Stimulated activated CD4-positive, alpha-beta T cell treated with anti-CD3 and anti-CD28 coated beads, Interleukin-4, amount 100 ng/mL, for 48 hours (primary cell): ENCODE results near the gene ATPAF2.
A peak's percentile ranks its signal among the peaks of the same experiment; 100 is the strongest.

Experiments used
- DNase-seq, 2 donors: peaks; one replicate each; pipeline ENCODE4 v3.0.0-alpha.2; 2020; ENCODE audit warnings: low read depth in 2 of 2

The ATPAF2 gene

GRCh38 chr17:18039535-18040260 lies 730 bp upstream of the ATPAF2 start:
- no peak for DNase-seq

GRCh38 chr17:18038149-18038850 lies 668 bp downstream of the ATPAF2 start:
- DNase-seq: peak in 1 of 2 donors; percentile 19

- DNase-seq: no peak
Observed at GRCh38 chr17:18037486-18037885, 1.5 kb downstream of the ATPAF2 start.

GRCh38 chr17:18035704-18036103 lies 3.3 kb downstream of the ATPAF2 start:
- no peak for DNase-seq

GRCh38 chr17:18033442-18034099 lies 5.4 kb downstream of the ATPAF2 start:
- DNase-seq: peak in 1 of 2 donors; percentile 16

GRCh38 chr17:18031955-18032354 lies 7.0 kb downstream of the ATPAF2 start:
- DNase-seq: no peak

- no peak for DNase-seq
Observed at GRCh38 chr17:18028952-18029540, 9.9 kb downstream of the ATPAF2 start.

- no peak for DNase-seq
Observed at GRCh38 chr17:18028114-18028951, 10.6 kb downstream of the ATPAF2 start.

- no peak for DNase-seq
Observed at GRCh38 chr17:18027280-18027679, 11.7 kb downstream of the ATPAF2 start.

GRCh38 chr17:18025945-18026776 lies 12.8 kb downstream of the ATPAF2 start:
- no peak for DNase-seq

- DNase-seq: peak in 1 of 2 donors; percentile 8
Observed at GRCh38 chr17:18025241-18025944, 13.6 kb downstream of the ATPAF2 start.

GRCh38 chr17:18021372-18021771 lies 17.6 kb downstream of the ATPAF2 start:
- DNase-seq: no peak

- no peak for DNase-seq
Observed at GRCh38 chr17:18020971-18021370, 18.0 kb downstream of the ATPAF2 start.

GRCh38 chr17:18019838-18020154 lies 19.2 kb downstream of the ATPAF2 start:
- no peak for DNase-seq

- no peak for DNase-seq
Observed at GRCh38 chr17:18018411-18018921, 20.5 kb downstream of the ATPAF2 start.

- no peak for DNase-seq
Observed at GRCh38 chr17:18017958-18018357, 21.0 kb downstream of the ATPAF2 start.

GRCh38 chr17:18016426-18016825 lies 22.5 kb downstream of the ATPAF2 start:
- no peak for DNase-seq

GRCh38 chr17:18015593-18015992 lies 23.4 kb downstream of the ATPAF2 start:
- DNase-seq: no peak

GRCh38 chr17:18014006-18014405 lies 25.0 kb downstream of the ATPAF2 start:
- no peak for DNase-seq

GRCh38 chr17:18011286-18011685 lies 27.7 kb downstream of the ATPAF2 start:
- no peak for DNase-seq
